Panc1 (cell line): ENCODE measurements around the gene NLRP7. TPM values are rescaled to one million over a fixed set of nuclear protein-coding genes. Genes with fewer than 3 reads are reported as not detected.
"Not testable (repeated sequence)": the region's sequence is repeated elsewhere in the genome, so short reads cannot be mapped to it uniquely, and the experiment has no call there.

Source experiments
- ATAC-seq: fragments of 200-7000 bp; cut with Tn5 transposase; 2 replicates; pipeline ENCODE4 v1.9.1; 2020; ENCODE audit warnings: mild to moderate bottlenecking, moderate library complexity
- BruUV-seq: library from RNA; stranded (reverse); fragments of 400-500 nt; replicated peaks from 2 replicates; lab custom pipeline; 2021; lab: Mats Ljungman, UMichigan
- CTCF ChIA-PET: fragments of 300-600 bp; sonication (Branson Sonifier 250); formaldehyde crosslinking; loops from one replicate; lab custom pipeline; 2022; ENCODE audit warnings: antibody characterized with exemption; lab: Charles Lee
- POLR2A ChIA-PET: fragments of 300-600 bp; sonication (Branson Sonifier 250); formaldehyde crosslinking; loops from one replicate; lab custom pipeline; 2022; ENCODE audit warnings: antibody characterized with exemption; lab: Charles Lee
- DNase-seq: peaks from one replicate; pipeline ENCODE4 v3.0.0-alpha.2; 2010; ENCODE audit warnings: low read depth, low spot score
- H3K27ac ChIP-seq: 2 replicates; pipeline ENCODE4 v1.5.1; 2011; ENCODE audit warnings: mild to moderate bottlenecking, low read length, inconsistent platforms
- H3K27me3 ChIP-seq: fragments of 200-500 bp; sonication (Bioruptor generic); 2 replicates; pipeline ENCODE4 v1.6.0; 2014; ENCODE audit warnings: low read length, inconsistent platforms; ENCODE audit not compliant: control insufficient read depth, insufficient read depth
- H3K36me3 ChIP-seq: fragments of 200-500 bp; sonication (Bioruptor generic); 2 replicates; pipeline ENCODE4 v1.5.1; 2014; ENCODE audit warnings: inconsistent platforms, mild to moderate bottlenecking, low read length, moderate library complexity; ENCODE audit not compliant: control insufficient read depth, insufficient read depth
- H3K4me1 ChIP-seq: 2 replicates; pipeline ENCODE4 v1.5.1; 2011; ENCODE audit warnings: inconsistent platforms, mild to moderate bottlenecking, low read length, moderate library complexity; ENCODE audit not compliant: control insufficient read depth, insufficient read depth
- H3K4me3 ChIP-seq, 2 experiments: 2 replicates each; pipeline ENCODE4 v1.5.1; 2011 to 2012; ENCODE audit warnings: low read depth in 2 of 2, low read length in 2 of 2, mild to moderate bottlenecking in 2 of 2, inconsistent platforms in 1 of 2, moderate library complexity in 1 of 2
- H3K9me3 ChIP-seq: fragments of 200-500 bp; sonication (Bioruptor generic); 2 replicates; pipeline ENCODE4 v1.5.1; 2014; ENCODE audit warnings: low read depth, mild to moderate bottlenecking, inconsistent platforms, low read length, moderate library complexity; ENCODE audit not compliant: control insufficient read depth, insufficient read depth
- CTCF ChIP-seq: fragments of 450-650 bp; IDR thresholded peaks from 2 replicates; pipeline ENCODE4 v1.5.1; 2017; ENCODE audit warnings: mild to moderate bottlenecking
- POLR2AphosphoS5 ChIP-seq: IDR thresholded peaks from 2 replicates; pipeline ENCODE4 v1.6.1; 2012; ENCODE audit warnings: mild to moderate bottlenecking, low read depth, low read length, moderate library complexity
- REST ChIP-seq, 2 experiments: IDR thresholded peaks; 2 replicates each; pipeline ENCODE4 v1.6.1; 2011 to 2012; ENCODE audit warnings: low read depth in 2 of 2, control low read depth in 1 of 2, low read length in 1 of 2, mild to moderate bottlenecking in 1 of 2, moderate library complexity in 1 of 2; ENCODE audit not compliant: insufficient read depth in 1 of 2
- SIN3A ChIP-seq: IDR thresholded peaks from 2 replicates; pipeline ENCODE4 v1.6.1; 2012; ENCODE audit warnings: low read depth, mild to moderate bottlenecking, low read length, moderate library complexity, borderline replicate concordance; ENCODE audit not compliant: insufficient read depth
- TCF7L2 ChIP-seq: IDR thresholded peaks from 2 replicates; pipeline ENCODE4 v1.6.1; 2011; ENCODE audit warnings: mild to moderate bottlenecking, low read depth, low read length, inconsistent platforms
- in situ Hi-C: cut with HindIII; loops from 2 replicates; pipeline ENCODE4 v1.10.0; 2016; ENCODE audit warnings: low sequenced_read_pairs, low pct_unique_long_range_greater_than_20kb
- intact Hi-C: fragments of 100-400 bp; cut with micrococcal nuclease; formaldehyde crosslinking; loops from one replicate; pipeline ENCODE4 v1.10.0; 2022; ENCODE audit not compliant: unreplicated experiment
- total RNA-seq: library from RNA; stranded (reverse); gene quantifications from one replicate; pipeline ENCODE4 v1.2.1, GENCODE V29; 2021; ENCODE audit not compliant: unreplicated experiment

NLRP7 gene
- total RNA-seq, 1 experiment from 2014 or later = not detected

GRCh38 chr19:54950580-54950979 is 3.2 kb upstream of the NLRP7 start:
- H3K4me1 ChIP-seq, BruUV-seq, in situ Hi-C loops, H3K4me3 ChIP-seq, DNase-seq, H3K9me3 ChIP-seq, CTCF ChIA-PET, ATAC-seq, intact Hi-C loops, H3K27ac ChIP-seq, H3K27me3 ChIP-seq, POLR2A ChIA-PET, H3K36me3 ChIP-seq: not testable (repeated sequence)

GRCh38 chr19:54949412-54949811 is 2.1 kb upstream of the NLRP7 start:
- Histone ChIP-seq H3K4me3 (no peak overlapping the region), H3K27me3 (no peaks in the 10 kb centered on the region), H3K27ac (no peak overlapping the region), H3K4me1 (no peaks in the 10 kb centered on the region), H3K9me3 (no peaks in the 10 kb centered on the region), H3K36me3 (no peaks in the 10 kb centered on the region)
- ATAC-seq = no peak
- no peak for DNase-seq
- no TSS peak for BruUV-seq
- in situ Hi-C loops = no loop called here
- TF ChIP-seq POLR2AphosphoS5 (no peak), TCF7L2 (no peak), REST (IDR thresholded peaks at IDR 0.05; ENCODE audit: insufficient read depth in 1 of 2, low read depth in 2 of 2, low read length in 1 of 2) (no peak), SIN3A (no peak), CTCF (no peak)
- ChIA-PET CTCF (interaction anchor here (0.6 to 0.7 kb wide), 2 partner anchors 15 to 477 kb away, joined by 4 to 5 read pairs; no protein-coding TSS in a partner anchor), POLR2A (interaction anchor here (0.7 kb wide), 1 partner anchor 434 kb away, joined by 7 read pairs; no protein-coding TSS in a partner anchor)
- intact Hi-C loops = no loop called here

- H3K4me3 ChIP-seq, CTCF ChIA-PET, H3K4me1 ChIP-seq, BruUV-seq, intact Hi-C loops, H3K27ac ChIP-seq, in situ Hi-C loops, H3K36me3 ChIP-seq, H3K27me3 ChIP-seq, H3K9me3 ChIP-seq, ATAC-seq, DNase-seq: not testable (repeated sequence)
- POLR2A ChIA-PET = interaction anchor here (0.7 kb wide), 1 partner anchor 69 kb away, joined by 6 read pairs; no protein-coding TSS in a partner anchor
Measured at GRCh38 chr19:54943772-54944361, 3.5 kb downstream of the NLRP7 start.

- in situ Hi-C loops, H3K9me3 ChIP-seq, H3K36me3 ChIP-seq, ATAC-seq, DNase-seq, H3K4me3 ChIP-seq, H3K4me1 ChIP-seq, POLR2A ChIA-PET, BruUV-seq, H3K27me3 ChIP-seq, CTCF ChIA-PET, intact Hi-C loops, H3K27ac ChIP-seq: not testable (repeated sequence)
Measured at GRCh38 chr19:54939538-54939937, 7.8 kb downstream of the NLRP7 start.
